ENCODE data around the gene VTI1B.

DNA sequence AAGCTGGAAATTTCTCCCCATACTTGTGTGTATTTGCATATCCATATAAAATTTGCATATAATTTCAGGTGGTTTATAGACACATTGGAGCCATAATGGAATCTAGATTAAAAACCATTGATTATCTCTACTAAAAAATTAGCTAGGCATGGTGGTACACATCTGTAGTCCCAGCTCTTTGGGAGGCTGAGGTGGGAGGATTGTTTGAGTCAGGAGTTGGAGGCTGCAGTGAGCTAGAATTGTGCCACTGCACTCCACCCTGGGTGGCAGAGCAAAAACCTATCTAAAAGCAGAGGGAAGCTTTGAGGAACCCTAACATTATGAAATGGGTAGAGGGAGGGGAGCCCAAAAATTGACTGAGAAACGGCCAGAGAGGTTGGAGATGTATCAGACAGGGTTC, 23.7 kb upstream of the VTI1B start:
- TF ChIP-seq, protein P1, sequence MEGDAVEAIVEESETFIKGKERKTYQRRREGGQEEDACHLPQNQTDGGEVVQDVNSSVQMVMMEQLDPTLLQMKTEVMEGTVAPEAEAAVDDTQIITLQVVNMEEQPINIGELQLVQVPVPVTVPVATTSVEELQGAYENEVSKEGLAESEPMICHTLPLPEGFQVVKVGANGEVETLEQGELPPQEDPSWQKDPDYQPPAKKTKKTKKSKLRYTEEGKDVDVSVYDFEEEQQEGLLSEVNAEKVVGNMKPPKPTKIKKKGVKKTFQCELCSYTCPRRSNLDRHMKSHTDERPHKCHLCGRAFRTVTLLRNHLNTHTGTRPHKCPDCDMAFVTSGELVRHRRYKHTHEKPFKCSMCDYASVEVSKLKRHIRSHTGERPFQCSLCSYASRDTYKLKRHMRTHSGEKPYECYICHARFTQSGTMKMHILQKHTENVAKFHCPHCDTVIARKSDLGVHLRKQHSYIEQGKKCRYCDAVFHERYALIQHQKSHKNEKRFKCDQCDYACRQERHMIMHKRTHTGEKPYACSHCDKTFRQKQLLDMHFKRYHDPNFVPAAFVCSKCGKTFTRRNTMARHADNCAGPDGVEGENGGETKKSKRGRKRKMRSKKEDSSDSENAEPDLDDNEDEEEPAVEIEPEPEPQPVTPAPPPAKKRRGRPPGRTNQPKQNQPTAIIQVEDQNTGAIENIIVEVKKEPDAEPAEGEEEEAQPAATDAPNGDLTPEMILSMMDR (IDR thresholded peaks at IDR 0.05), result no peak
- no peak for TF ChIP-seq POLR2A (IDR thresholded peaks at IDR 0.05)

Data from vagina (tissue), 2 donors.